HEK293 (cell line): ENCODE results near the gene EIF4G3.

Experiments used
- CTCF ChIA-PET: fragments of 350-600 bp; formaldehyde crosslinking; extraction: SDS; loops from one replicate; lab custom pipeline; 2021; ENCODE audit warnings: antibody characterized with exemption; lab: Yijun Ruan, JAX
- POLR2A ChIA-PET: fragments of 300-600 bp; formaldehyde crosslinking; extraction: SDS; loops from one replicate; lab custom pipeline; 2020; ENCODE audit warnings: antibody characterized with exemption, inconsistent platforms; lab: Yijun Ruan, JAX
- H3K27ac ChIP-seq: fragments of 200-500 bp; sonication (Bioruptor generic); 2 replicates; pipeline ENCODE4 v1.5.1; 2014; ENCODE audit warnings: low read depth, low read length, control low read depth, inconsistent platforms; ENCODE audit errors: extremely low read depth
- H3K36me3 ChIP-seq, 2 experiments: fragments of 200-500 bp in 1 of 2; sonication (Bioruptor generic) in 1 of 2; 1 replicate in 1 of 2; 2 replicates in 1 of 2; pipeline ENCODE4 v1.5.1; 2014 to 2017; ENCODE audit warnings: inconsistent platforms in 2 of 2, low read length in 2 of 2; ENCODE audit not compliant: control insufficient read depth in 2 of 2, insufficient read depth in 1 of 2
- H3K4me1 ChIP-seq: fragments of 200-500 bp; sonication (Bioruptor generic); 2 replicates; pipeline ENCODE4 v1.5.1; 2014; ENCODE audit warnings: mild to moderate bottlenecking, low read length, inconsistent platforms; ENCODE audit not compliant: control insufficient read depth, insufficient read depth
- H3K4me3 ChIP-seq: 2 replicates; pipeline ENCODE4 v1.5.1; 2011; ENCODE audit warnings: low read depth, mild to moderate bottlenecking, control low read depth, low read length, moderate library complexity
- H3K9me3 ChIP-seq: fragments of 200-500 bp; sonication (Bioruptor generic); 2 replicates; pipeline ENCODE4 v1.5.1; 2014; ENCODE audit warnings: low read depth, low read length, inconsistent platforms; ENCODE audit not compliant: control insufficient read depth, insufficient read depth
- HOXC10 ChIP-seq: sonication (generic); formaldehyde crosslinking; IDR thresholded peaks from 2 replicates; pipeline ENCODE4 v1.8.1; 2023; ENCODE audit warnings: mild to moderate bottlenecking, missing genetic modification reagents
- MEIS1 ChIP-seq: sonication (generic); formaldehyde crosslinking; IDR thresholded peaks from 2 replicates; pipeline ENCODE4 v1.8.1; 2022; ENCODE audit warnings: missing genetic modification reagents, mild to moderate bottlenecking, borderline replicate concordance
- PRDM1 ChIP-seq: fragments of 450-650 bp; formaldehyde crosslinking; IDR thresholded peaks from 2 replicates; pipeline ENCODE4; 2016; ENCODE audit warnings: missing biosample characterization, missing genetic modification characterization
- PRDM4 ChIP-seq: fragments of 450-650 bp; formaldehyde crosslinking; IDR thresholded peaks from 2 replicates; pipeline ENCODE4 v1.5.1; 2017; ENCODE audit warnings: missing biosample characterization, missing genetic modification characterization
- SETDB1 ChIP-seq: IDR thresholded peaks from one replicate; pipeline ENCODE4 v1.6.1; 2017; ENCODE audit warnings: mild to moderate bottlenecking, low read length, moderate library complexity, mixed read lengths; ENCODE audit not compliant: insufficient read length
- SP7 ChIP-seq: fragments of 450-650 bp; formaldehyde crosslinking; IDR thresholded peaks from 2 replicates; pipeline ENCODE4 v1.5.1; 2016; ENCODE audit warnings: missing biosample characterization, missing genetic modification characterization
- ZBTB10 ChIP-seq: fragments of 450-650 bp; formaldehyde crosslinking; IDR thresholded peaks from 2 replicates; pipeline ENCODE4 v1.5.1; 2016; ENCODE audit warnings: missing biosample characterization, missing genetic modification characterization
- ZBTB11 ChIP-seq: fragments of 450-650 bp; formaldehyde crosslinking; conservative IDR thresholded peaks from 2 replicates; pipeline ENCODE4 v1.5.1; 2016; ENCODE audit warnings: low read depth, missing biosample characterization, missing genetic modification characterization
- ZBTB49 ChIP-seq: fragments of 450-650 bp; formaldehyde crosslinking; IDR thresholded peaks from 2 replicates; pipeline ENCODE4 v1.5.1; 2016; ENCODE audit warnings: missing biosample characterization, missing genetic modification characterization, low read depth
- ZBTB8A ChIP-seq: fragments of 450-650 bp; formaldehyde crosslinking; IDR thresholded peaks from 2 replicates; pipeline ENCODE4 v1.5.1; 2016; ENCODE audit warnings: missing biosample characterization, missing genetic modification characterization
- ZEB2 ChIP-seq: fragments of 450-650 bp; formaldehyde crosslinking; IDR thresholded peaks from 2 replicates; pipeline ENCODE4 v1.5.1; 2016; ENCODE audit warnings: missing biosample characterization, missing genetic modification characterization
- ZFP37 ChIP-seq: fragments of 450-650 bp; formaldehyde crosslinking; IDR thresholded peaks from 2 replicates; pipeline ENCODE4 v1.5.1; 2016; ENCODE audit warnings: missing biosample characterization, missing genetic modification characterization
- ZIC2 ChIP-seq: fragments of 450-650 bp; formaldehyde crosslinking; IDR thresholded peaks from 2 replicates; pipeline ENCODE4 v1.5.1; 2016; ENCODE audit warnings: missing biosample characterization, missing genetic modification characterization
- ZNF10 ChIP-seq: fragments of 450-650 bp; formaldehyde crosslinking; IDR thresholded peaks from 2 replicates; pipeline ENCODE4 v1.5.1; 2017; ENCODE audit warnings: missing biosample characterization, missing genetic modification characterization
- ZNF133 ChIP-seq: fragments of 450-650 bp; formaldehyde crosslinking; IDR thresholded peaks from 2 replicates; pipeline ENCODE4 v1.5.1; 2016; ENCODE audit warnings: missing biosample characterization, missing genetic modification characterization
- ZNF140 ChIP-seq: fragments of 450-650 bp; formaldehyde crosslinking; IDR thresholded peaks from 2 replicates; pipeline ENCODE4 v1.5.1; 2016; ENCODE audit warnings: missing biosample characterization, missing genetic modification characterization
- ZNF175 ChIP-seq: fragments of 450-650 bp; formaldehyde crosslinking; IDR thresholded peaks from 2 replicates; pipeline ENCODE4 v1.5.1; 2016; ENCODE audit warnings: missing biosample characterization, missing genetic modification characterization
- ZNF214 ChIP-seq: fragments of 450-650 bp; formaldehyde crosslinking; IDR thresholded peaks from 2 replicates; pipeline ENCODE4 v1.5.1; 2017; ENCODE audit warnings: missing biosample characterization, mild to moderate bottlenecking, missing genetic modification characterization, borderline replicate concordance
- ZNF221 ChIP-seq: fragments of 450-650 bp; formaldehyde crosslinking; IDR thresholded peaks from 2 replicates; pipeline ENCODE4 v1.5.1; 2017; ENCODE audit warnings: missing biosample characterization, missing genetic modification characterization, borderline replicate concordance
- ZNF324 ChIP-seq: fragments of 450-650 bp; formaldehyde crosslinking; IDR thresholded peaks from 2 replicates; pipeline ENCODE4 v1.5.1; 2016; ENCODE audit warnings: missing biosample characterization, missing genetic modification characterization
- ZNF488 ChIP-seq: fragments of 450-650 bp; formaldehyde crosslinking; IDR thresholded peaks from 2 replicates; pipeline ENCODE4 v1.5.1; 2016; ENCODE audit warnings: missing biosample characterization, missing genetic modification characterization

The EIF4G3 gene

GRCh38 chr1:20865001-20865400 is 311.7 kb downstream of the EIF4G3 start:
- H3K4me3 ChIP-seq = no peak overlapping the region
- CTCF ChIA-PET = no interaction called here
- TF ChIP-seq ZIC2 (tag by site-specific recombination) (no peak), ZFP37 (tag by site-specific recombination) (no peak), SETDB1 (no peak), ZNF324 (tag by site-specific recombination) (no peak), ZNF221 (tag by site-specific recombination) (no peak), ZNF488 (tag by site-specific recombination) (no peak), MEIS1 (no peak), ZNF214 (tag by site-specific recombination) (no peak), SP7 (tag by site-specific recombination) (no peak), ZNF175 (tag by site-specific recombination) (no peak), HOXC10 (no peak), ZNF133 (tag by site-specific recombination) (no peak), ZBTB49 (tag by site-specific recombination) (no peak), ZBTB11 (tag by site-specific recombination) (no peak), ZEB2 (tag by site-specific recombination) (no peak), ZBTB10 (tag by site-specific recombination) (no peak)
- TF ChIP-seq, all 188 proteins: peak for 0
- Histone ChIP-seq H3K36me3 (peaks cover 29 to 84% of the 10 kb centered on the region in 2 experiments), H3K27ac (no peak overlapping the region), H3K9me3 (no peaks in the 10 kb centered on the region), H3K4me1 (no peaks in the 10 kb centered on the region)
- POLR2A ChIA-PET = no interaction called here

- no peaks in the 10 kb centered on the region for H3K9me3 ChIP-seq
- H3K27ac ChIP-seq = no peak overlapping the region
- no peaks in the 10 kb centered on the region for H3K4me1 ChIP-seq
- CTCF ChIA-PET = no interaction called here
- POLR2A ChIA-PET = no interaction called here
- no peak overlapping the region for H3K4me3 ChIP-seq
- H3K36me3 ChIP-seq = peaks cover 56 to 95% of the 10 kb centered on the region in 2 experiments
- TF ChIP-seq ZBTB8A (tag by site-specific recombination) (0 out of 2 replicates have a peak, but pooled peaks have one; percentile 57), PRDM4 (tag by site-specific recombination) (no peak), ZBTB10 (tag by site-specific recombination) (no peak), PRDM1 (no peak), ZNF324 (tag by site-specific recombination) (no peak), ZNF140 (peak; percentile 39; the same call in 1 of the 2 replicates), ZNF10 (no peak)
These were observed 322.2 kb downstream of the EIF4G3 start for GRCh38 chr1:20854529-20854928.
